Large intestine (tissue), 3 donors: ENCODE data around the gene CYP4B1. TPM values are rescaled to one million over a fixed set of nuclear protein-coding genes. Genes with fewer than 3 reads are reported as not detected.
"Not testable (repeated sequence)": the region's sequence is repeated elsewhere in the genome, so short reads cannot be mapped to it uniquely, and the experiment has no call there.

Experiments used
- DNase-seq, 2 donors: peaks; one replicate each; pipeline versions ENCODE4 v3.0.0 to v3.0.0-alpha.2; 2013
- H3K27ac ChIP-seq: one replicate; pipeline ENCODE4 v1.5.1; 2013; ENCODE audit warnings: low read length
- H3K27me3 ChIP-seq: 2 replicates; pipeline ENCODE4 v1.6.1; 2013; ENCODE audit warnings: low read length; ENCODE audit not compliant: control insufficient read depth, insufficient read depth
- H3K36me3 ChIP-seq: 2 replicates; pipeline ENCODE4 v1.6.1; 2013; ENCODE audit warnings: low read length; ENCODE audit not compliant: control insufficient read depth, insufficient read depth
- H3K4me1 ChIP-seq: one replicate; pipeline ENCODE4 v1.6.1; 2013; ENCODE audit warnings: low read length; ENCODE audit not compliant: control insufficient read depth, insufficient read depth
- H3K4me3 ChIP-seq: one replicate; pipeline ENCODE4 v1.5.1; 2013; ENCODE audit warnings: low read length
- H3K9me3 ChIP-seq: one replicate; pipeline ENCODE4 v1.6.1; 2013; ENCODE audit warnings: mild to moderate bottlenecking, low read depth, low read length, moderate library complexity; ENCODE audit not compliant: control insufficient read depth
- WGBS: methylation state at CpG from one replicate; pipeline ENCODE4 v1.1.5; 2013; ENCODE audit warnings: low lambda C conversion rate; ENCODE audit not compliant: insufficient coverage; 5-methylcytosine and 5-hydroxymethylcytosine counted together
- polyA plus RNA-seq: library from polyadenylated mRNA; unstranded; fragments of 120-200 nt; gene quantifications from one replicate; pipeline ENCODE4 v1.2.1, GENCODE V29; 2013

CYP4B1 gene
- polyA plus RNA-seq, 1 donor: 2.3 TPM

- H3K9me3 ChIP-seq: peaks cover 4% of the 10 kb centered on the region
- peak; percentile 87 to 94 for DNase-seq
- no peaks in the 10 kb centered on the region for H3K36me3 ChIP-seq
- H3K4me3 ChIP-seq: no peak overlapping the region
- H3K27ac ChIP-seq: peak overlapping the region; percentile 95
- WGBS: no CpG with 5 or more reads among the region's 2 CpGs
- peaks cover 37% of the 10 kb centered on the region for H3K4me1 ChIP-seq
- no peaks in the 10 kb centered on the region for H3K27me3 ChIP-seq
These were observed 34.4 kb upstream of the CYP4B1 start for GRCh38 chr1:46764402-46764801.

- Histone ChIP-seq H3K27me3 (no peaks in the 10 kb centered on the region), H3K27ac (no peak overlapping the region), H3K36me3 (no peaks in the 10 kb centered on the region), H3K9me3 (peaks cover 19% of the 10 kb centered on the region), H3K4me3 (no peak overlapping the region), H3K4me1 (peaks cover 23% of the 10 kb centered on the region)
- no CpG with 5 or more reads among the region's 4 CpGs for WGBS
- no peak for DNase-seq
These were observed 31.1 kb upstream of the CYP4B1 start for GRCh38 chr1:46767649-46768282.

- Histone ChIP-seq H3K36me3 (no peaks in the 10 kb centered on the region), H3K27ac (no peak overlapping the region)
- WGBS: no CpG with 5 or more reads among the region's 5 CpGs
These were observed 30.4 kb upstream of the CYP4B1 start for GRCh38 chr1:46768445-46768844.

GRCh38 chr1:46769028-46769740, 29.7 kb upstream of the CYP4B1 start:
- H3K9me3 ChIP-seq: peaks cover 22% of the 10 kb centered on the region
- no peak for DNase-seq
- no peak overlapping the region for H3K27ac ChIP-seq
- no peak overlapping the region for H3K4me3 ChIP-seq
- no peaks in the 10 kb centered on the region for H3K36me3 ChIP-seq
- H3K27me3 ChIP-seq: no peaks in the 10 kb centered on the region
- peaks cover 9% of the 10 kb centered on the region for H3K4me1 ChIP-seq

More at GRCh38 chr1:46768445-46768844, 30.4 kb upstream of the CYP4B1 start:
- Histone ChIP-seq H3K4me1 (peaks cover 16% of the 10 kb centered on the region), H3K4me3 (no peak overlapping the region), H3K27me3 (no peaks in the 10 kb centered on the region), H3K9me3 (peaks cover 19% of the 10 kb centered on the region)
- DNase-seq: no peak

- no CpG with 5 or more reads among the region's 3 CpGs for WGBS
- Histone ChIP-seq H3K9me3 (peaks cover 22% of the 10 kb centered on the region), H3K27ac (no peak overlapping the region), H3K4me1 (no peaks in the 10 kb centered on the region), H3K27me3 (no peaks in the 10 kb centered on the region), H3K4me3 (no peak overlapping the region), H3K36me3 (no peaks in the 10 kb centered on the region)
- no peak for DNase-seq
These were observed 28.3 kb upstream of the CYP4B1 start for GRCh38 chr1:46770541-46770940.

- H3K4me3 ChIP-seq: no peak overlapping the region
- H3K27me3 ChIP-seq: no peaks in the 10 kb centered on the region
- H3K4me1 ChIP-seq: no peaks in the 10 kb centered on the region
- DNase-seq: no peak
- H3K36me3 ChIP-seq: no peaks in the 10 kb centered on the region
- no peak overlapping the region for H3K27ac ChIP-seq
- WGBS: no CpG with 5 or more reads among the region's 1 CpG
- peaks cover 22% of the 10 kb centered on the region for H3K9me3 ChIP-seq
These were observed 26.3 kb upstream of the CYP4B1 start for GRCh38 chr1:46772571-46772970.

- Histone ChIP-seq H3K4me1 (no peaks in the 10 kb centered on the region), H3K27ac (no peak overlapping the region), H3K9me3 (peaks cover 22% of the 10 kb centered on the region), H3K4me3 (no peak overlapping the region), H3K27me3 (no peaks in the 10 kb centered on the region), H3K36me3 (no peaks in the 10 kb centered on the region)
- WGBS: no CpG with 5 or more reads among the region's 1 CpG
- no peak for DNase-seq
These were observed 24.5 kb upstream of the CYP4B1 start for GRCh38 chr1:46774297-46774696.

- H3K9me3 ChIP-seq, H3K36me3 ChIP-seq, H3K4me1 ChIP-seq, H3K4me3 ChIP-seq, H3K27ac ChIP-seq, DNase-seq, H3K27me3 ChIP-seq: not testable (repeated sequence)
- WGBS: no CpG with 5 or more reads among the region's 18 CpGs
These were observed 20.4 kb upstream of the CYP4B1 start for GRCh38 chr1:46778456-46778855.

GRCh38 chr1:46784666-46785065, 14.2 kb upstream of the CYP4B1 start:
- no peaks in the 10 kb centered on the region for H3K27me3 ChIP-seq
- 100% methylated on average over 1 of the region's 1 CpG for WGBS
- no peaks in the 10 kb centered on the region for H3K36me3 ChIP-seq
- no peak for DNase-seq
- H3K9me3 ChIP-seq: no peaks in the 10 kb centered on the region
- no peak overlapping the region for H3K27ac ChIP-seq
- H3K4me3 ChIP-seq: no peak overlapping the region
- H3K4me1 ChIP-seq: peaks cover 10% of the 10 kb centered on the region

GRCh38 chr1:46788634-46789033, 10.2 kb upstream of the CYP4B1 start:
- H3K27ac ChIP-seq, H3K36me3 ChIP-seq, H3K4me3 ChIP-seq, H3K27me3 ChIP-seq, H3K4me1 ChIP-seq, H3K9me3 ChIP-seq: not testable (repeated sequence)
- DNase-seq: peak in 1 of 2 donors; percentile 45
- no CpG with 5 or more reads among the region's 4 CpGs for WGBS
